Mesendoderm (in vitro differentiated cells): Measurements from ENCODE around the gene CCDC187.

Experiments used
- DNase-seq: peaks from one replicate; pipeline ENCODE4 v3.0.0; 2013
- H2AK5ac ChIP-seq: 2 replicates; pipeline ENCODE4 v1.6.1; 2013; ENCODE audit warnings: low read length, inconsistent platforms
- H2BK120ac ChIP-seq: 2 replicates; pipeline ENCODE4 v1.6.1; 2013; ENCODE audit warnings: low read depth, mild to moderate bottlenecking, low read length, moderate library complexity, mixed read lengths
- H2BK15ac ChIP-seq: replicated peaks from 2 replicates; pipeline ENCODE4 v1.6.1; 2013; ENCODE audit warnings: low read depth, mild to moderate bottlenecking, moderate library complexity
- H2BK5ac ChIP-seq: 2 replicates; pipeline ENCODE4 v1.6.1; 2013; ENCODE audit warnings: low read length, inconsistent platforms
- H3K18ac ChIP-seq: 2 replicates; pipeline ENCODE4 v1.6.1; 2013; ENCODE audit warnings: mild to moderate bottlenecking, low read length, mixed read lengths
- H3K23ac ChIP-seq: one replicate; pipeline ENCODE4 v1.6.1; 2013; ENCODE audit warnings: low read length
- H3K27ac ChIP-seq: 2 replicates; pipeline ENCODE4 v1.5.1; 2013; ENCODE audit warnings: low read depth, mild to moderate bottlenecking, inconsistent platforms, low read length, moderate library complexity
- H3K27me3 ChIP-seq: 2 replicates; pipeline ENCODE4 v1.6.1; 2013; ENCODE audit warnings: low read length, control low read depth, mild to moderate bottlenecking, inconsistent platforms; ENCODE audit not compliant: insufficient read depth, poor library complexity
- H3K36me3 ChIP-seq: 2 replicates; pipeline ENCODE4 v1.6.1; 2013; ENCODE audit warnings: low read length, inconsistent platforms; ENCODE audit not compliant: control insufficient read depth, insufficient read depth
- H3K4ac ChIP-seq: one replicate; pipeline ENCODE4 v1.6.1; 2013; ENCODE audit warnings: low read depth, mild to moderate bottlenecking, low read length, moderate library complexity
- H3K4me1 ChIP-seq: 2 replicates; pipeline ENCODE4 v1.6.1; 2013; ENCODE audit warnings: low read depth, low read length, inconsistent platforms; ENCODE audit not compliant: control insufficient read depth
- H3K4me2 ChIP-seq: 2 replicates; pipeline ENCODE4 v1.6.1; 2013; ENCODE audit warnings: low read length
- H3K4me3 ChIP-seq: 2 replicates; pipeline ENCODE4 v1.5.1; 2013; ENCODE audit warnings: mild to moderate bottlenecking, low read length
- H3K56ac ChIP-seq: one replicate; pipeline ENCODE4 v1.6.1; 2013; ENCODE audit warnings: low read length
- H3K79me1 ChIP-seq: 2 replicates; pipeline ENCODE4 v1.6.1; 2013; ENCODE audit warnings: low read length, inconsistent platforms
- H3K79me2 ChIP-seq: 2 replicates; pipeline ENCODE4 v1.6.1; 2013; ENCODE audit warnings: mild to moderate bottlenecking, low read length; ENCODE audit not compliant: control insufficient read depth, insufficient read depth
- H3K9ac ChIP-seq: 2 replicates; pipeline ENCODE4 v1.6.1; 2013; ENCODE audit warnings: low read length, inconsistent platforms
- H4K5ac ChIP-seq: one replicate; pipeline ENCODE4 v1.6.1; 2013; ENCODE audit warnings: low read length
- H4K8ac ChIP-seq: one replicate; pipeline ENCODE4 v1.6.1; 2013; ENCODE audit warnings: low read depth, mild to moderate bottlenecking, control low read depth, low read length, moderate library complexity
- WGBS: extraction: QIAGEN DNeasy Blood & Tissue Kit; methylation state at CpG from one replicate; pipeline ENCODE4 v1.1.7; 2013; ENCODE audit warnings: low lambda C conversion rate, missing lambda C conversion rate; ENCODE audit not compliant: insufficient coverage; ENCODE audit errors: extremely low coverage; 5-methylcytosine and 5-hydroxymethylcytosine counted together

The CCDC187 gene

GRCh38 chr9:136311051-136312008 lies 7.4 kb upstream of the CCDC187 start:
- no CpG with 5 or more reads among the region's 23 CpGs for WGBS

GRCh38 chr9:136310273-136311030 lies 6.6 kb upstream of the CCDC187 start:
- Histone ChIP-seq H3K4ac (no peak overlapping the region), H4K5ac (no peak overlapping the region), H3K4me2 (no peak overlapping the region), H2BK120ac (no peak overlapping the region), H3K4me3 (no peak overlapping the region), H2BK5ac (no peak overlapping the region), H3K56ac (no peak overlapping the region), H3K36me3 (no peaks in the 10 kb centered on the region), H3K79me2 (no peaks in the 10 kb centered on the region), H3K4me1 (no peaks in the 10 kb centered on the region), H4K8ac (no peak overlapping the region), H3K27ac (no peak overlapping the region), H3K23ac (no peak overlapping the region), H3K9ac (no peak overlapping the region), H2AK5ac (no peak overlapping the region), H3K79me1 (no peaks in the 10 kb centered on the region), H3K27me3 (no peaks in the 10 kb centered on the region), H2BK15ac (no peak overlapping the region), H3K18ac (no peak overlapping the region)
- no CpG with 5 or more reads among the region's 28 CpGs for WGBS
- no peak for DNase-seq

More at GRCh38 chr9:136311051-136312008, 7.4 kb upstream of the CCDC187 start:
- H3K4me3 ChIP-seq, result no peak overlapping the region
- no peaks in the 10 kb centered on the region for H3K36me3 ChIP-seq
- no peak overlapping the region for H3K4me2 ChIP-seq
- H2BK15ac ChIP-seq, result no peak overlapping the region
- H3K23ac ChIP-seq, result no peak overlapping the region
- no peak overlapping the region for H4K5ac ChIP-seq
- no peak overlapping the region for H3K56ac ChIP-seq
- H2BK5ac ChIP-seq, result no peak overlapping the region
- H3K4ac ChIP-seq, result no peak overlapping the region
- no peaks in the 10 kb centered on the region for H3K4me1 ChIP-seq
- no peaks in the 10 kb centered on the region for H3K79me2 ChIP-seq
- H2AK5ac ChIP-seq, result no peak overlapping the region
- no peaks in the 10 kb centered on the region for H3K79me1 ChIP-seq
- no peak overlapping the region for H3K27ac ChIP-seq
- H3K18ac ChIP-seq, result no peak overlapping the region
- DNase-seq, result no peak
- H4K8ac ChIP-seq, result no peak overlapping the region
- no peak overlapping the region for H2BK120ac ChIP-seq
- no peaks in the 10 kb centered on the region for H3K27me3 ChIP-seq
- no peak overlapping the region for H3K9ac ChIP-seq

GRCh38 chr9:136309806-136310220 lies 5.9 kb upstream of the CCDC187 start:
- Histone ChIP-seq H3K36me3 (no peaks in the 10 kb centered on the region), H4K8ac (no peak overlapping the region), H3K4me3 (no peak overlapping the region), H2BK120ac (no peak overlapping the region), H2BK15ac (no peak overlapping the region), H3K4me1 (no peaks in the 10 kb centered on the region), H3K27ac (no peak overlapping the region), H2BK5ac (no peak overlapping the region), H2AK5ac (no peak overlapping the region), H4K5ac (no peak overlapping the region), H3K27me3 (no peaks in the 10 kb centered on the region), H3K18ac (no peak overlapping the region), H3K79me1 (no peaks in the 10 kb centered on the region), H3K79me2 (no peaks in the 10 kb centered on the region), H3K23ac (no peak overlapping the region), H3K9ac (no peak overlapping the region), H3K4ac (no peak overlapping the region), H3K56ac (no peak overlapping the region), H3K4me2 (no peak overlapping the region)
- no CpG with 5 or more reads among the region's 5 CpGs for WGBS
- DNase-seq, result no peak

GRCh38 chr9:136309101-136309801 lies 5.4 kb upstream of the CCDC187 start:
- Histone ChIP-seq H2BK120ac (no peak overlapping the region), H2BK5ac (no peak overlapping the region), H3K27ac (no peak overlapping the region), H2BK15ac (no peak overlapping the region), H3K23ac (no peak overlapping the region), H3K18ac (no peak overlapping the region), H4K8ac (no peak overlapping the region), H3K9ac (no peak overlapping the region), H3K36me3 (no peaks in the 10 kb centered on the region), H3K56ac (no peak overlapping the region), H4K5ac (no peak overlapping the region), H3K4me1 (no peaks in the 10 kb centered on the region), H3K79me1 (no peaks in the 10 kb centered on the region), H3K4me2 (no peak overlapping the region), H3K79me2 (no peaks in the 10 kb centered on the region), H3K27me3 (no peaks in the 10 kb centered on the region), H3K4ac (no peak overlapping the region), H2AK5ac (no peak overlapping the region), H3K4me3 (no peak overlapping the region)
- no CpG with 5 or more reads among the region's 22 CpGs for WGBS
- no peak for DNase-seq

- H2AK5ac ChIP-seq, result no peak overlapping the region
- no peak overlapping the region for H3K4me2 ChIP-seq
- no peak overlapping the region for H4K8ac ChIP-seq
- H2BK15ac ChIP-seq, result no peak overlapping the region
- H3K4me3 ChIP-seq, result no peak overlapping the region
- H3K36me3 ChIP-seq, result no peaks in the 10 kb centered on the region
- H3K56ac ChIP-seq, result no peak overlapping the region
- H4K5ac ChIP-seq, result no peak overlapping the region
- no peak overlapping the region for H3K18ac ChIP-seq
- no peak for DNase-seq
- H2BK5ac ChIP-seq, result no peak overlapping the region
- no peaks in the 10 kb centered on the region for H3K27me3 ChIP-seq
- no peak overlapping the region for H3K23ac ChIP-seq
- no peak overlapping the region for H3K4ac ChIP-seq
- H3K9ac ChIP-seq, result no peak overlapping the region
- H3K79me2 ChIP-seq, result no peaks in the 10 kb centered on the region
- H3K27ac ChIP-seq, result no peak overlapping the region
- H3K79me1 ChIP-seq, result no peaks in the 10 kb centered on the region
- no peak overlapping the region for H2BK120ac ChIP-seq
- no peaks in the 10 kb centered on the region for H3K4me1 ChIP-seq
Observed at GRCh38 chr9:136308702-136309053, 4.8 kb upstream of the CCDC187 start.
